ENCODE measurements around the gene CDH20.
"Not testable (repeated sequence)": the region's sequence is repeated elsewhere in the genome, so short reads cannot be mapped to it uniquely, and the experiment has no call there.

The CDH20 gene

DNA sequence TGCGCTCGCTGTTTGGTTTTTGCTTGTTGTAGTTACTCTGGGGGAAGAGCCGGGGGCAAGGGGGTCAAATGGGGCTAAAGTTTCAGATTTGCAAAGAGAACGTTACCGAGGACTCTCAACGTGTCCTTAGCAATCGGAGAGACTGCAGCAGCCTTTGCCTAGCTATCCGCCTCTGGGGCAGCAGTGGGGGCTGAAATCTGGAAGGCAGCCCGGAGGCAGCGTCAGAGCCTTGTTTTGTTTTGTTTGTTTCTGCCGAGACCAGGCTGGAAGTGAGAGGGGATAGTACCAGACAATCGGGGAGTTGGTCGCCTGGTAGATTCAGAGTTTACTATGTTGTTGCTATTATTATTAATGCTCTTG lies 1.2 kb downstream of the CDH20 start:
- H3K27me3 Mint-ChIP-seq: peaks cover 32% of the 10 kb centered on the region
- H3K27ac Mint-ChIP-seq: no peak overlapping the region
- no peaks in the 10 kb centered on the region for H3K4me1 Mint-ChIP-seq (ENCODE audit: low read depth)
- no peaks in the 10 kb centered on the region for H3K36me3 Mint-ChIP-seq
- H3K4me3 Mint-ChIP-seq: no peak overlapping the region
- no peaks in the 10 kb centered on the region for H3K9me3 Mint-ChIP-seq (ENCODE audit: low read depth)

DNA sequence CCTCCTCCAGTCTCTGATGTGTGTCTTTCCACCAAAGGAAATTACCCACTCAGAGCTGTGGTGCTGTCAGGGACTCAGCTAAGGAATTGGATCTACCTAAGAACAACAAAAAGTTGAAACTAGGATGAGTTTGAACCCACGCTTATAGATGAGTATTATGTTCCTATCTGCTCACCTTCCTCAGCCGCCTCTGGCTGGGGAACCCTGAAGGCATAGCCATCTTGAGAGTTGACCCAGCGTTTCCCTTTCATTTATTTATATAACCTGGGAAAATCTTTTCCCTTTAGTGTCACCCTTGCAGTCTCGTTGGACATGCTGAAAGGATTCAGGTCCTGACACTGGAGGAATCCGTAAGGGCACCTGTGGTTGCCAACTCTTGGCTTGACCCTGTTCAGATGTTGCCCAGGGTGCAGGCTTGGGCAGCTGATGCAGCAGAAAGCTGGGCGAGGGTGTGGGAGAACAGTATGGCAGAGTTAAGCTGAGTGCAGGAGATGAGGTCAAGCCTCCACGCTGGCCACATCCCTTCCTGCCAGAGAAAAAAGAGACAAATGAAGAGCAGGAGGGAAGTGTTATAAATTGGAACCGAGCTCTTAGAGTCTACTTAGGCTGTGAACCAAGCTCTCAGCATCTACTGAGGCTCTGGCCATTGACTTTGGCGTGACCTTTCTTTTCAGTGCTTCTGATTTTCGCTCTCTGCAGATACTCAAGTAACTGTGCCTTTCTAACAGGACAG lies 1.9 kb downstream of the CDH20 start:
- Mint-ChIP-seq H3K27ac (no peak overlapping the region), H3K27me3 (peaks cover 32% of the 10 kb centered on the region)

DNA sequence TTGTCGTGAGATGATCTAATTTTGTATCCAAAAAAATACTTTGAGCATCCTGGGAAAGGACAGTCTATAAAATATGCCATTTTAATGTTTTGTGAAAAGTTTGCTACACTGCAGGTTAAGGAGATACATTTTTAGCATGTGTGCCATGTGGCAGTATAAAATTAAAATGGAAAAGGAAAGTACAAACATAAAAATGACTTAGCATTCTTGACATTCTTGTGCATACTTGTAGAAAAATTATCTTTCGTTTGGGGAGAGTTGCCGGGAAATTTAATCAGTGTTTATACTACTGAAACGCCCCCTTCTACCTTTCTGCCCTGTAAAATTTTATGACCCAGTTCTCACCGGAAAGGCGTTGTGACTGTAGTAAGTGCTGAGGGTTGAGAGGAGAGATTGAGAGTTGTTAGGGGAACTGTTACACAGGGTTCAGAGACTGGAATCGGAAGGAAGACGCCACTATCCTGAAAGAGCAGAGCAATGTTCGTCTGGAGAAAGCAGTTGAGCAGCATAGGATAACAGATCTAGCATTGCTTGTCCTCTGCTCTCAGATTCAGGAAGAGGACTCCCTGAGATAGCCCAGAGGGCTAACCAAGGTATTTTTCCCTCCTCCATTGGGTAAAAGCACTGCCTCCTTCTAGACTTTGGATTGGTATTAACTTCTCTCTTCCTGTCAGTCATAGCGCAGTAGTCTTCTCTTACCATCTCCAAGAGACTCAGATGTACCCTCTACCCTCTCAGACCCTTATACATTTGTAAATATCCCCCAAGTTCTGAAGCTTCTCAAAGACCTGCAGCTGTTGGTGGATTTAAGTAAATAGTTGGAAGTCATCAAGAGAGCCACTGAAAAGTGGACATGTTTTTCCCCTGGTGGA lies 2.7 kb downstream of the CDH20 start:
- no peaks in the 10 kb centered on the region for H3K36me3 Mint-ChIP-seq
- H3K9me3 Mint-ChIP-seq (ENCODE audit: low read depth): no peaks in the 10 kb centered on the region
- H3K27ac Mint-ChIP-seq: no peak overlapping the region
- no peaks in the 10 kb centered on the region for H3K4me1 Mint-ChIP-seq (ENCODE audit: low read depth)
- H3K4me3 Mint-ChIP-seq: no peak overlapping the region
- peaks cover 32% of the 10 kb centered on the region for H3K27me3 Mint-ChIP-seq

More for the DNA sequence above, 1.9 kb downstream of the CDH20 start:
- no peak overlapping the region for H3K4me3 Mint-ChIP-seq
- no peaks in the 10 kb centered on the region for H3K4me1 Mint-ChIP-seq (ENCODE audit: low read depth)
- no peaks in the 10 kb centered on the region for H3K36me3 Mint-ChIP-seq
- no peaks in the 10 kb centered on the region for H3K9me3 Mint-ChIP-seq (ENCODE audit: low read depth)

DNA sequence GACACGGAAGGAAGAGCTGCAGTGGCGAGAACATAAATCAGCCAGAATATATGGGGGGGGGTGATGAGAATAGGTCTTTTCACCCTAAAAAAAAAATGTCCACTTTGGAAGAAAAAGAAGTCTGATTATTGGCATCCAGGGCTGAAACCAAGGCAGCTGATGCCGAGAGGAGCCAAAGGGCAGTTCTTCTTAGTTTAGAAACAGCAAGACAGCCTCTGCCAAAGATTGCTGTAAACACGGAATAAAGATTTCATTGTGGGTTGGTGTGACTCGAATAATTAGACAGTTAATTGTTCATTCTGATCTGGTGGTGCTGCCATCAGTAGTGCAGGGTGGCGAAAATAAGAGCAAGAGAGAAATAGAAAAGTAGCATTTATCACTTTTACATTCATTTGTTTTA lies 3.5 kb downstream of the CDH20 start:
- no peaks in the 10 kb centered on the region for H3K4me1 Mint-ChIP-seq (ENCODE audit: low read depth)
- no peaks in the 10 kb centered on the region for H3K36me3 Mint-ChIP-seq
- peaks cover 30% of the 10 kb centered on the region for H3K27me3 Mint-ChIP-seq
- H3K4me3 Mint-ChIP-seq: no peak overlapping the region
- no peaks in the 10 kb centered on the region for H3K9me3 Mint-ChIP-seq (ENCODE audit: low read depth)
- no peak overlapping the region for H3K27ac Mint-ChIP-seq

DNA sequence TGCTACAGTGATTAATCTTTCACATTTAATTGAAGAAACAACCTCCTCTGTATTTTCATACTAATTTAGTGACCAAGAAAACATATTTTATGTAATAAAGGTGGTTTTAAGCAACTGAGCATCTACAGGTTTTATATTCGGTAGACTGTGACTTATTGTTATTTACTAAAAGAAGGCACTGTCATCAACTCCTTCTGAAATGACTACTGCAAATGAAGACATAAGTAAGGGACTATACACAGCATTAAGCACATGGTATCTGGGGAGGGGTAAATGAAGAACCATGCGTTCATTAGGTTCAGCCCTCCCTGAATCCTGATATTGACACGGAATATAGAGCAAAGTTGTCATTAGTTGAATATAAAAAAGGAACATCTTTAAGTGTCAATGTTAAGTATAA lies 4.3 kb downstream of the CDH20 start:
- H3K27ac Mint-ChIP-seq: no peak overlapping the region
- H3K4me3 Mint-ChIP-seq: no peak overlapping the region
- no peaks in the 10 kb centered on the region for H3K4me1 Mint-ChIP-seq (ENCODE audit: low read depth)
- no peaks in the 10 kb centered on the region for H3K36me3 Mint-ChIP-seq
- peaks cover 26% of the 10 kb centered on the region for H3K27me3 Mint-ChIP-seq
- no peaks in the 10 kb centered on the region for H3K9me3 Mint-ChIP-seq (ENCODE audit: low read depth)

DNA sequence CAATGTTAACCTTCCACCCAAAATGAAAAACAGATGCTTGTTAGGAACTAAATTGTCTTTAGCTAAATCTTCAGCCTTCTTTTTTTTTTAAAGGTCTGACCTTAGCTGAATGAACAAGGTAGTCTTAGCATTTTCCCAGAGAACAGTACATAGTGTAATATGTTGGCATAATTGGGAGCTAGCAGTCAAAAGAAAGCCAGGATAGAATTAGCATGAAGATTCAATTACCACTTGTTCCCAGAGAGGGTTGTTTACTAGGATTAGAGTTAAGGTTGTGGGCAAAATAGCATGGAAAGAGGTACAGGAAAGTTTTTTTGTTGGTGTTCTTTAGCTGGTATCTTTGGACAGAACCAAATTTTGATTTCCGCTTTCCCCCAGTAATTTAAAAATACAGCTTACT lies 6.9 kb downstream of the CDH20 start:
- Mint-ChIP-seq H3K9me3 (ENCODE audit: low read depth) (no peaks in the 10 kb centered on the region), H3K4me3 (no peak overlapping the region), H3K36me3 (no peaks in the 10 kb centered on the region), H3K27ac (no peak overlapping the region), H3K27me3 (peaks cover 13% of the 10 kb centered on the region), H3K4me1 (ENCODE audit: low read depth) (no peaks in the 10 kb centered on the region)

DNA sequence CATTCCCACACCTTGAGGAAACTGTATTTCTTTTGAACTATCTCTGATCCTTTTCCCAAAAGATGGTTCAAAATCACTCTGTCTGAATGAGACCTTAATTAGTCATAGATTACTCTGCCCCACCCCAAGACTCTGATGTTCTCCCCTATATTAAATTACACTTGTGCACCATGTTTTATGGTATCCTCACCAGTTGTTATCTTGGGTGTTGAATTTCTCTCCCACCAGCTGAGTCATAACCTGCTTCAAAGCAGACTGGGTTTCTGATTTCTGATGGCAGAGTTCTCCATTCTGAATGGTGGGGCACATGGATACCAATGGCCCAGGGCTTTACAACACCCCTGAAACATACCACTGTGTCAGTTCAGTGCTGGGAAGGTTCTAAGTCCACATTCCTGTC lies 15.0 kb downstream of the CDH20 start:
- no peaks in the 10 kb centered on the region for H3K27me3 Mint-ChIP-seq
- no peaks in the 10 kb centered on the region for H3K9me3 Mint-ChIP-seq (ENCODE audit: low read depth)
- no peak overlapping the region for H3K27ac Mint-ChIP-seq
- no peak overlapping the region for H3K4me3 Mint-ChIP-seq
- H3K36me3 Mint-ChIP-seq: no peaks in the 10 kb centered on the region
- no peaks in the 10 kb centered on the region for H3K4me1 Mint-ChIP-seq (ENCODE audit: low read depth)

DNA sequence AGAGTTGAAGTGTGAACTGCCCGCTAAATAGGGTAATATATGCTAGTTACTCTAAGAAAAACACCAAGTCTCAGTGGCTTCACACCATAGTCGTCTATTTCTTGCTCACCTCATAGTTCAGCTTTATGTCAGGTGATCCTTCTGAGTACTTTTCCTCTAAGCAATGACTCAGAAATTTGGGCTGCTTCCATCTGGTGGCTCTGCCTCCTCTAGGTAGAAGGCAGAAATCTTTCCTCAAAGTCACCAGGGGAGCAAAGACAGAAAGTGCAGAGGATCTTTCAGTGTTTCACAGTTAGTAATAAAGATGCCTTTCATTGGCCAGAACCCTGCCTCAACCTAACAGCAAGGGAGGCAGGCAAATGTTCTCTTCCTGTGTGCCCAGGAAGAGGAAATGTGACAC lies 17.3 kb downstream of the CDH20 start:
- H3K4me1 Mint-ChIP-seq (ENCODE audit: low read depth): no peaks in the 10 kb centered on the region
- no peaks in the 10 kb centered on the region for H3K36me3 Mint-ChIP-seq
- H3K27me3 Mint-ChIP-seq: no peaks in the 10 kb centered on the region
- no peak overlapping the region for H3K4me3 Mint-ChIP-seq
- no peaks in the 10 kb centered on the region for H3K9me3 Mint-ChIP-seq (ENCODE audit: low read depth)
- H3K27ac Mint-ChIP-seq: no peak overlapping the region

DNA sequence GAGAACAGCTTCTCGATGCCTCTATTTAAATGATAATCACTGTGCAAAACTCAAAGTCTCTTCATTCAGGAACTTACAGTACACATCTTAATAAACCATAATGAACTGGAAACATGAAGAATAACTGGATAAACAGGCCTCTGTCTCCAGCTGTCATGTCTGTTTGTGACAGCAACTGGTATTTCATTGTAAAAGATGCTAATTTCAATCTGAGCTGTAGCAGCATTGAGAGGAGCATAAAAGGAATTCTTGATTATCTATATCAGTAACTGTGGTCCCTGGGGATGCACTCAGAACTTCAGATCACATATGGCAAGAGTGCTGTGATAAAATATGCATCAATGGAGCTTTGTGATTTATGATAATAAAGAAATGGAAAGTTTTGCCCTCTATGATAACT lies 18.8 kb downstream of the CDH20 start:
- Mint-ChIP-seq H3K36me3 (no peaks in the 10 kb centered on the region), H3K9me3 (ENCODE audit: low read depth) (no peaks in the 10 kb centered on the region), H3K4me3 (no peak overlapping the region), H3K27ac (no peak overlapping the region), H3K27me3 (no peaks in the 10 kb centered on the region), H3K4me1 (ENCODE audit: low read depth) (no peaks in the 10 kb centered on the region)

DNA sequence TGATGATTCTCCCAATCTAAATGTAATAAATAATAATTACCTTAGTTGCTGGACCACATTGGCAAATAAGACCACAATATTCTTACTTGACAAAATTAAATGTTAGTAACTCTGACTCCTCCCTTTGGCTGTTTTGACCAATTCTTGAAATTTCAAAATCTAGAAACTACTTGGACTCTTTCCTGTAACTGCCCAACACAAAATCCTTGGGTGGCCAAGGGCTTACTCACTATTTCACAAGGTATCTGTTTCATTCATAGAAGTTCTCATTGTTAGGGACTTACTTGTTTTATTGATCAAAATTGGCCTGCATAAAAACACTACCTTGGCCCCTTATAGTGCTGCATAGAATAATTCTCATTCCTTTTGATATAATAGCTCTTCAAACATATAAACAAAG lies 19.4 kb downstream of the CDH20 start:
- Mint-ChIP-seq H3K27me3 (no peaks in the 10 kb centered on the region), H3K4me1 (ENCODE audit: low read depth) (no peaks in the 10 kb centered on the region), H3K27ac (no peak overlapping the region), H3K4me3 (no peak overlapping the region), H3K9me3 (ENCODE audit: low read depth) (no peaks in the 10 kb centered on the region), H3K36me3 (no peaks in the 10 kb centered on the region)

DNA sequence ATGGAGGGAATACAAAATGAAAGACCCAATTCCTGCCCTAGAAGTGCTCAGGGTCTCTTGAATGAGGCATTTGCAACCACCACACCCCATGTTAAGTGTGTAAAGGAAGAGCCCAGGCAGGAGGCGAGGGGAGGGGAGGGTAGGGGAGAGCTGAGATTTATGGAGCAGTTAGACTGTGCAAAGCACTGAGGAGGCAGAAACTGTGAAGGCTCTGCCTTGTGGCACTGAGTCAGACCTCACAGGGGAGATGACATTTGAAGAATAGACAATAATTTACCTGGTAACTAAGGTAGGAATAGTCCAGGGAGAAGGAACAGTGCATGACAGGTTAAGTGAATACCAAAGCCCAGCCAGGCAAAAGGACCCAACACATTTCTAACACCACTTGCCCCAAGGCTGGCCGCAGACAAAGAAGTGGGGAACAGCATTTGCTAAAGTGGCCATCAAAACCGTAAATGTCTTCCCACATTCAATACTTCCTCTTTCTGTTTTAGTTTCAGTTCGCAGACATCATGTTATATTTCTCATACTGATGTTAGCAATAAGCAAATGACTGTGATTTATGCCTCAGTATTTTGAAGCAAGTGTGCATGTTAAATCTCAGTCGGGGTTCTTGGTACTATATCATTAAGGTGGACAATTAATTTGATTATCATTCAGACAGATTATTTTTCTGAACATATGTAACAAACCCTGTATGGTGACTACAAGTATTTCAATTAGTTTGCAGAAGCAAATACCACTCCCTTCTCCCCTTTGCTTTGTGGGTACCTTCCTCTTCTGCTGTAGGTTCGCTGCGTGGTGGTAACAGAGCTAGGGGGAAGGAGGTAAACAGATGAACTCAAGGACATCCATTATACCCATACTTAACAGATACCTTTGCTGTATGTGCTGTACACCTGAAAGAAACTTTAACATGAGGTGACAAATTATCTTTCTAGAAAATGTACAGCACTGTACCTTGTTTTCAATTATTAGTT lies 27.5 kb downstream of the CDH20 start:
- Mint-ChIP-seq H3K27ac (no peak overlapping the region), H3K27me3 (peaks cover 4% of the 10 kb centered on the region), H3K4me1 (ENCODE audit: low read depth) (peaks cover 5% of the 10 kb centered on the region), H3K9me3 (ENCODE audit: low read depth) (peaks cover 3% of the 10 kb centered on the region), H3K36me3 (no peaks in the 10 kb centered on the region), H3K4me3 (no peak overlapping the region)

DNA sequence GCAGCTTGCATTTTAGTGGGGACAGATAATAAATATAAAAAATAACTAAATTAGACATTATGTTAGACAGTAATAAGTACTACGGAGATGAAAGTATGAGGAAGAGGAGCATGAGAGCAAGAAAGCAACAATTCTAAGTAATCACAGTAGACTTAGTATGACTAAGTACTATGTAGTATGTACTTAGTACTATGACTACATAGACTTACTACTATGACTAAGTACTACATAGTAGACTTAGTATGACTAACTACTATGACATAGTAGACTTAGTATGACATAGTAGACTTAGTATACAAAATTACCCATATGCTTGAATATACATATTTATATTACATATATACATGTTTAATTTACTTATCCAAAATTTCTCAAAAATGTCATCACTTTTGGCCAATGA lies 29.3 kb downstream of the CDH20 start:
- H3K36me3 Mint-ChIP-seq: no peaks in the 10 kb centered on the region
- H3K27me3 Mint-ChIP-seq: peaks cover 4% of the 10 kb centered on the region
- H3K9me3 Mint-ChIP-seq (ENCODE audit: low read depth): peaks cover 3% of the 10 kb centered on the region
- H3K4me3 Mint-ChIP-seq: no peak overlapping the region
- H3K27ac Mint-ChIP-seq: no peak overlapping the region
- H3K4me1 Mint-ChIP-seq (ENCODE audit: low read depth): peaks cover 5% of the 10 kb centered on the region

DNA sequence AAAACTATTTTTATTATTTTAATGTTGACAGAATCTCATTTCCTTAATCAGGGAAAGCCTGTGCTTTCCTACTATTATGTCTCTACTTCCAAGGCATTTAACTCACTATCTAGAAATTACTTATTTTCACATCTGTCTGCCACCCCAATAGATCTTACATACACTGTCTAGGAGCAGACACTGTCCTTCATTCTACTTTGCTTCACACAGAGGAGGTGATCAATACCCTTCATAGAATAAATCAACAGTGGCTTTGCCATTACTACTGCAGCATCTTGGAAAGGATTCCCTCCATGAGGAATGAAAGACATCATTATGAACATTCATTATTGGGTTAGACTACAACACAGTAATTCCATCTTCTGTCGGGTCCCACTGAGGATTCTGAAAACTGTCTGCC lies 31.7 kb downstream of the CDH20 start:
- H3K9me3 Mint-ChIP-seq (ENCODE audit: low read depth): no peaks in the 10 kb centered on the region
- peaks cover 8% of the 10 kb centered on the region for H3K27me3 Mint-ChIP-seq
- no peak overlapping the region for H3K4me3 Mint-ChIP-seq
- no peaks in the 10 kb centered on the region for H3K36me3 Mint-ChIP-seq
- H3K4me1 Mint-ChIP-seq (ENCODE audit: low read depth): peaks cover 5% of the 10 kb centered on the region
- H3K27ac Mint-ChIP-seq: no peak overlapping the region

DNA sequence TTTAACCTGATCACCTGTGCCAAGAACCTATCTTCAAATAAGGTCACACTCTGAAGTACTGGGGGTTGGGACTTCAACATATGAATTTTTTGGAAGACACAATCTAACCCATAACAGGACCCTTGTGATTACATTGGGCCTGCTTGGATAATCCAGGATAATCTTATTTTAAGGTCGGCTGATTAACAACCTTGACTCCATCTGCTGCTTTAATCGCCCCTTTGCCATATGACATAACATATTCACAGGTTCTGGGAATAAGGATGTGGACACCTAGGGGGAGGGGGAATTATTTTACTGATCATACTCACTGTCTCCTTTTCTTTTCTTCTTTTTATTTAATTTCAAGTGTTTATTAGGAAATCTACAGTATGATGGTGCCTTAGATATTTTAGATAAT lies 34.8 kb downstream of the CDH20 start:
- H3K9me3 Mint-ChIP-seq (ENCODE audit: low read depth): no peaks in the 10 kb centered on the region
- H3K36me3 Mint-ChIP-seq: no peaks in the 10 kb centered on the region
- H3K4me1 Mint-ChIP-seq (ENCODE audit: low read depth): no peaks in the 10 kb centered on the region
- no peak overlapping the region for H3K27ac Mint-ChIP-seq
- no peak overlapping the region for H3K4me3 Mint-ChIP-seq
- peaks cover 5% of the 10 kb centered on the region for H3K27me3 Mint-ChIP-seq

DNA sequence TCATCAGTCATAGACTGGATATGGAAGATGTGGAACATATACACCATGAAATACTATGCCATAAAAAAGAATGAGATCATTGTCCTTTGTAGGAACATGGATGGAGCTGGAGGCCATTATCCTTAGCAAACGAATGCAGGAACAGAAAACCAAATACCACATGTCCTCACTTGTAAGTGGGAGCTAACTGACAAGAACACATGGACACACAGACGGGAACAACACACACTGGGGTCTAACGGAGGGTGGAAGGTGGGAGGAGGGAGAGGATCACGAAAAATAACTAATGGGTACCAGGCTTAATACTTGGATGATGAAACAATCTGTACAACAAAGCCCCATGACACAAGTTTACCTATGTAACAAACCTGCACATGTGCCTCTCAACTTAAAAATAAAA lies 36.4 kb downstream of the CDH20 start:
- H3K9me3 Mint-ChIP-seq (ENCODE audit: low read depth); H3K4me3 Mint-ChIP-seq; H3K36me3 Mint-ChIP-seq; H3K27ac Mint-ChIP-seq; H3K27me3 Mint-ChIP-seq; H3K4me1 Mint-ChIP-seq (ENCODE audit: low read depth): not testable (repeated sequence)
